H54 (cell line): ENCODE measurements around the gene ODAD4.
"Not testable (repeated sequence)": the region's sequence is repeated elsewhere in the genome, so short reads cannot be mapped to it uniquely, and the experiment has no call there.

Experiments used
- DNase-seq: peaks from one replicate; pipeline ENCODE4 v3.0.0; 2011; ENCODE audit warnings: low spot score, mixed read lengths; ENCODE audit not compliant: insufficient read length
- FAIRE-seq: peaks from 3 replicates; lab custom pipeline; 2011; peaks lifted over from hg19 to GRCh38; lab: Jason Lieb, UNC
- POLR2A ChIP-seq: IDR thresholded peaks from 2 replicates; pipeline ENCODE4 v1.6.1; 2011; ENCODE audit warnings: low read depth, mild to moderate bottlenecking, low read length

ODAD4 gene

DNA sequence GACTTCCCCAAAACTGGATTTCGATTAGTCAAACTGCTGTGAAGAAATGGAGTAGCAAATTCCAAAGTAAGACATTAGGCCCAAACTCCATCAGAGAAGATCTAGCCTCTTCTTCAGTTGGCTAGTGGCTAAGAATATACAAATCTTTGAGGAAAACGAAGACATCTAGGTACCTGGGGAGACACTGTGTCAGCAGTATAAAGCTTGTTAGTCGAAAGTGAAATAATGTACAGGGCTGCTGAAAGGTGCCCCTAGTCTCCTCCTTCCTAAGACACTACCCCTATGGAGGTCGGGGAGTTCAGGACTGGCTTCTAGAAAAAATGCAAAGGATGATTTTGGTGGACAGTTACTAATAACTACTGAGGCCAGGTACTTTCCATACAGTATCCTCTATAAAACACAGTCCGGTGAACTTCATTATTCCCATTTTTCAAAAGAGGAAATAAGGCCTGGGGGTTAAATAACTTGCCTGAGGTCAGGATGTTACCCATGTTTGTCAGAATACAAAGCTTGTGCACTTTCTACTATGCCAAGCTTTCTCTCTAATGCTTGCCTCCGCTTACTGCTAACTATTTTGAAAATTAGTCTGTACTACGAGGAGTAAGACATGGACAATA, 71.9 kb downstream of the ODAD4 start:
- DNase-seq, result no peak
- TF ChIP-seq POLR2A, result no peak
- no peak for FAIRE-seq

GRCh38 chr17:42002792-42003301, 72.4 kb downstream of the ODAD4 start:
- FAIRE-seq (no peak), DNase-seq (no peak)
- TF ChIP-seq POLR2A, result no peak

- FAIRE-seq (no peak), DNase-seq (no peak)
- no peak for TF ChIP-seq POLR2A
Observed at GRCh38 chr17:42005166-42005565, 74.7 kb downstream of the ODAD4 start.

GRCh38 chr17:42009170-42009569, 78.8 kb downstream of the ODAD4 start:
- FAIRE-seq, result no peak

GRCh38 chr17:42010266-42010680, 79.9 kb downstream of the ODAD4 start:
- not testable (repeated sequence) for FAIRE-seq, DNase-seq

More at GRCh38 chr17:42009170-42009569, 78.8 kb downstream of the ODAD4 start:
- TF ChIP-seq POLR2A, result no peak
- no peak for DNase-seq

DNA sequence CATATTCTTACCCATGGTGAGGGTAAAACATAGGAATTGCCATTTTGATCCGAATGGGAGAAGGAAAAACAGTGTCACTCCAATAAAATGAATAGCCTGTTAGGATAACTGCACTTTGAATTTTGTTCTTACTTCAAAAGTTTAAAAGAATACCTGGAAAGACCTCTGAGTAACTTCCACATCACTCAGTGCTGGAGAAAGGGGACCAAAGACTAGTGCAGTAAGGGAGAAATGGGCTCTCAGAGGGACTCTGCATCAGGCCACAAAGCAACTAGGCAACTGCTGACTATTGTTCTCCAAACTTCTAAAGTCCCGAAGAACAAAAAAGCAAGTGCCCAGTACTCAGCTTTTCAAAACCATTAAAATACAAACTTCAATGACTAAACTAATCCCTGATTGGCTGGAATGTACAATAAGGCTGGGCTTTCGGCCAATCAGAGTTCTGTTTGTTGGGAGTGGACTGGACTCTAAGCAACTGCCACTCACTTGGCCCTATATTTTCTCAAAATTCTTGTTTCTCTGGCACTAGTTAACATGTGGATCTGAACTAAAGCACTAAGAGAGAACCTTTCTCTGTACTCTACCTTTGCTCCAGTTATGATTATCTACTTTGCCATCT, 80.6 kb downstream of the ODAD4 start:
- FAIRE-seq (no peak), DNase-seq (peak; percentile 51)
- no peak for TF ChIP-seq POLR2A

DNA sequence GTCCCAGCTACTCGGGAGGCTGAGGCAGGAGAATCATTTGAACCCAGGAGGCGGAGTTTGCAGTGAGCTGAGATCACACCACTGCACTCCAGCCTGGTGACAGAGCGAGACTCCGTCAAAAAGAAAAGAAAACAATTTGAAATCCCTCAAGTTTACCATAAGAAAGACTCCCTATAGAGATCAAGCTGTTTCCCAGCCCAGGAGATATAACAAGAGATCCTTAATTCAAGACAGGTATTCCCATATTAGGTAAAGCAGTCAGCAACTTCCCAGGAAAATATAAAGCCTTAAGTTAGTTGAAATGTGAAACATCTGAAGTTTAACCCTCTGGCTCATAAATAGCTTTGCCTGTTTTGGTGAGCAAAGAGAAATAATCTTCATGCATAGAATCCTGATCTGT, 81.9 kb downstream of the ODAD4 start:
- DNase-seq, FAIRE-seq: not testable (repeated sequence)

- not testable (repeated sequence) for FAIRE-seq, DNase-seq
Observed at GRCh38 chr17:42013740-42014139, 83.3 kb downstream of the ODAD4 start.
